Muscle of arm (tissue), 12 donors: ENCODE data around the gene PPIE. TPM values are rescaled to one million over a fixed set of nuclear protein-coding genes. Genes with fewer than 3 reads are reported as not detected.

Experiments
- DNase-seq: peaks from one replicate; pipeline ENCODE4 v3.0.0-alpha.2; 2013
- polyA plus RNA-seq, 12 donors: library from polyadenylated mRNA; unstranded; fragments of 120-200 nt; gene quantifications; one replicate each; pipeline ENCODE4 v1.2.1, GENCODE V29; 2013; ENCODE audit not compliant: insufficient read length in 12 of 12

PPIE gene
- polyA plus RNA-seq, 12 donors, result 23.2 to 47.3 (median 40.8) TPM; not detected in 1

GRCh38 chr1:39711966-39712340, 26.7 kb upstream of the PPIE start:
- DNase-seq, result no peak

DNA sequence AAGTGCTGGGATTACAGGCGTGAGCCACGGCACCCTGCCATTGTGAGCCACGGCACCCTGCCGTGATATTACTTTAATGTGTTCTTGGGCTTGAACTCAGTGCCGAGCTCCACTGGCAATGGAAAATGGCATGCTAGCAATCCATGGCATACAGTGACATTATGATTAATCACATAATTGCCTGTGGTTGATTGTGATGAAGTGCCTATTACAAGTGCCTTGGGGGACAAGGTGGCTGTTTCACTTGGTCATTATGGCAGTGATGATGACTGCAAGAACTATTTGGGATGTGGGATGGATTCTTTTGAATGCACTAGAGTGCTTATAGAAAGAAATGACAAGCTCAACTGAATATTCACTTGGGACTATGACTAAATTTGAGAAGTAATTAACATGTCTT, 25.1 kb upstream of the PPIE start:
- no peak for DNase-seq

- no peak for DNase-seq
Observed at GRCh38 chr1:39717809-39718208, 20.9 kb upstream of the PPIE start.

GRCh38 chr1:39720094-39720999, 18.3 kb upstream of the PPIE start:
- peak; percentile 61 for DNase-seq

DNA sequence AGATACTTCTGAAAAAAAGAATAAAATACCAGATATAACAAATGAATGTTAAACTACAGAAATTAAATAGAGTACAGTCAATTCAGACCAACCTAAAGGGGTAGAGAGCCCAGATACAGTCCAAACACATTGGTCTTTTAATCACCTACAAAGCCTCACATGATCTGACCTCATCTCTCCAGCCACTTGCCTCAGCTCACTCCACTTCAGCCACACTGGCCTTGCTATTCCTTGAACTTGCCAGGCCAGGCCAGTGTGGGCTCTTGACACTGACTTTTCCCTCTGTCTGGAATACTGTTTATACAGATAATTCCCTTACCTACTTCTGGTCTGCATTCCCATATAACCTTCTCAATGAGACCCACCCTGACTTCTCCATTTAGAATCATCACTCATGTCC, 17.0 kb upstream of the PPIE start:
- no peak for DNase-seq

DNA sequence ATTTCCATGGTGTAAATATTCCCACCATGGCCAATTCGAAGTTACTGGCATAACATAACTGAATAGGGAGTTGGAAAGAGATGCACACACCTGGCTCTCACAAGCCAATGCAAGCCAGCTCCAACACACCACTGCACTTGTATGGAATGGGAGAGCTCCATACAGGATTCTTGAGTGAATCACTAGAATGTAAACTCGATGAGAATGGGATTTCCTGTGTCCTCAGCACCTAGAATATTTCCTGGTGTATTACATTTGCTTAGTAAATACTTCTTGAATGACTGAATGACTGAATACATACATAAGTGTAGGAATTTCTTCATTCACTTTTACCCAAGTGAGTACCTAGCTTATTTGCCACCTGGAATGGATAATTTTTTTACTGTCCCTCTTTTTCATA, 16.2 kb upstream of the PPIE start:
- DNase-seq, result no peak

- DNase-seq, result no peak
Observed at GRCh38 chr1:39726600-39726999, 12.1 kb upstream of the PPIE start.

DNA sequence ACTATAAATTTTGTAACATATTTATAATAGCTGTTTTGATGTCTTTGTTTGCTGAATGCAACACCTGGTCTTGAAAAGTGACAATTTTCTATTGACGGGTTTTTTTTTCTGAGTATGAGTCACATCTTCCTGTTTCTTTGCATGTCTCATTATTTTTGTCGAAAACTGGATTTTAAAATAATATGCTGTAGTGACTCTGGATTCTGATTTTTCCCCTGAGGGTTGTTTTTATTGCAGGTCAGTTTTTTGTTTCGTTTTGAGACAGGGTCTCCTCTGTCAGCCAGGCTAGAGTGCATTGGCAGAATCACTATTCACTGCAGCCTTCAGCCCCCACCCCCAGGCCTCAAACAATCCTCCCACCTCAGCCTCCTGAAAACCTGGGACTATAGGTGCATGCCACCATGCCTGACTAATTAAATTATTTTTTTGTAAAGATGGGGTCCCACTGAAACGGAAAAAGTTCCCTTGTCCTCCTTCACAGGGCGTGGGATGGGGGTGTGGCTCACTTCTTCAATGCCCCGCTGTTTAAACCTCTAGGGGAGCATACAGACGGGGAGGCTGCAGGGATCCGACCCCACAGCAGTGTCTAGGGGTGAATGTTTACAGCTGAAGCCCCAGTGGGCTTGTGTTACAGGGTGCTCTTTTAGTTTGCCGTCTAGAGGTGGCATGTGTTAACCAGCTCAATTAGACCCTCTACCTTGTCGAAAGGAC, 11.3 kb upstream of the PPIE start:
- no peak for DNase-seq

GRCh38 chr1:39727932-39728317, 10.8 kb upstream of the PPIE start:
- no peak for DNase-seq

DNA sequence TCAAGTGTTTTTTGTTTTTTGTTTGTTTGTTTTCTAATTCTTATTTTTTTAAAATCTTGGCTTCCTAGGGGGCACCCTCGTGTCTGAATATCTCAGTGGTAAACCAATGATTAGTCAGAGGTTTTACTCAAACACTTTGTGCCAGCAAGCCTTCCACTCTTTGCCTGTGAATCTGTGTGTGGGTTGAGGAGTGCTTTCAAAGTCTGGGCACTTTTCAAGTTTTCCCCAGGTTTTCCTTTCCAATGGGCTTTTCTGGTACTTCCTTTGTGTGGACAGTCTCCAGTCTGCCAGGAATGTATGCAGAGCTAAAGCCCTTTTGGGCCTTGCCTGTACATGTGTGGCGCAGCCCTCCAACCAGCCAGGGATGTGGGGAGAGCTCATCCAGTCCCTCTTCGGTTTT, 9.7 kb upstream of the PPIE start:
- no peak for DNase-seq

DNA sequence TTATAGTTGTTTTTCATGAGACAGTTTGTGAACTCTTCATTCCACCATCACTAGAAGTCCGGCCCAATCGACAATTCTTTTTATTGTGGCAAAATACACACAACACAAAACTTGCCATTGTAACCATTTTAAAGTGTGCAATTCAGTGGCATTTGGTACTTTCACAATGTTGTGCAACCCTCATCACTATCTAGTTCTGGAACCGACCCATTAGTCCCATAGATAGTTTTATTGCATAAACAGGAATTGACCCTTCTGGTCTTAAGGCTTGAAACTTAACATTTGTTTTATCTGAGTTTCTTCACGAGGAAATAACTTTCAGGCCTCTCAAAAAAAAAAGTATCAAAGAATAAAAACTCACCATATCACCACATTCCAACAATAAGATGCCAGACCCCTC, 8.8 kb upstream of the PPIE start:
- DNase-seq, result no peak

GRCh38 chr1:39732730-39733129, 6.0 kb upstream of the PPIE start:
- no peak for DNase-seq

DNA sequence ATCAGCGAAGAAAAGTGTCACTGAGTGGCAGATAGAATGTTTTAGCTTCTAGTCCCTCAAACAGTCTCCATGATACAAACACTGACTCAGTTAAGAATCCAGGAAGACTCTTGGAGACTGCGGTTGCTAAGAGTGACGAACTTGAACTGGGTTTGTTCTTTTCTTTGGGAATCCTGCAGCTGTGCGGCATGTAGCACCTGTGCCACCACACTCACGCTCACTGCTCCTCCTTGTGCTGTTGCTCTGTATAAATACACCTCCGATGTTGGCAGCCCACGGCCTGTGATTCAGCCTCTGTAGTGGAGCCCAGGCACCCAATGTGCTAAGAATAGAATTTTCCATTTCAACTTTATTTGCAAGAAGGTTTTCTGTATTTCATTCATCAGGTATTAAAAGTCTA, 5.5 kb upstream of the PPIE start:
- DNase-seq, result no peak

DNA sequence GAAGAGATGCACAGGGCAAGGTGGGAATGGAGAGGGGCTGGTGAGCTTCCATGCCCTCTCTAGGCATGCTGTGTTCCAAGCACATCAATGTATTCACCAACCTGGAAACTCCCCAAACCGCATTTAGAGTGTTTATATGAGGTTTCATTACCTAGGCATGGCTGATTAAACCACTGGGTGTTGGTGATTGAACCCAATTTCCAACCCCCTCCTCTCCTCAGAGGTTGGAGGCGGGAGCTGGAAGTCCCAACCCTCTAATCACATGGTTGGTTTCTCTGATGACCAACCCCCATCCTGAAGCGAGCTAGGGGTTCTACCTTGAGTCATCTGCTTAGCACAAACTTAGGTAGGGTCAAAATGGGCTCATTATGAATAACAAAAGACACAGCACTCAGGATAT, 3.0 kb upstream of the PPIE start:
- DNase-seq, result no peak

GRCh38 chr1:39737546-39738169, 1.0 kb upstream of the PPIE start:
- no peak for DNase-seq

- no peak for DNase-seq
Observed at GRCh38 chr1:39745016-39745670, 6.5 kb downstream of the PPIE start.

DNA sequence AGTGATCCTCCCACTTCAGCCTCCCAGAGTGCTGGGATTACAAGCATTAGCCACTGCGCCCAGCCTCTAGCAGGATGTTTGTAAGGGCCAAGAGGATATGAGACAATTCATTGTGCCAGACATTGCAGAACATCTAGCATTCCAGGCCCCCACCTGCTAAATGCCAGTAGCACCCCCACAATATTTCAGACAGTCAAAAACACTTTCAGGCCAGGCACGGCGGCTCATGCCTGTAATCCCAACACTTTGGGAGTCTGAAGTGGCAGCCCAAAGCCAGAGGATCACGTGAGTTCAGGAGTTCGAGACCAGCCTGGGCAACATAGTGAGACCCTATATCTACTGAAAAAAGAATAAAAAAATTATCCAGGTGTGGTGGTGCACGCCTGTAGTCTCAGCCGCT, 12.9 kb downstream of the PPIE start:
- DNase-seq, result no peak

GRCh38 chr1:39752703-39753102, 14.0 kb downstream of the PPIE start:
- DNase-seq, result no peak

DNA sequence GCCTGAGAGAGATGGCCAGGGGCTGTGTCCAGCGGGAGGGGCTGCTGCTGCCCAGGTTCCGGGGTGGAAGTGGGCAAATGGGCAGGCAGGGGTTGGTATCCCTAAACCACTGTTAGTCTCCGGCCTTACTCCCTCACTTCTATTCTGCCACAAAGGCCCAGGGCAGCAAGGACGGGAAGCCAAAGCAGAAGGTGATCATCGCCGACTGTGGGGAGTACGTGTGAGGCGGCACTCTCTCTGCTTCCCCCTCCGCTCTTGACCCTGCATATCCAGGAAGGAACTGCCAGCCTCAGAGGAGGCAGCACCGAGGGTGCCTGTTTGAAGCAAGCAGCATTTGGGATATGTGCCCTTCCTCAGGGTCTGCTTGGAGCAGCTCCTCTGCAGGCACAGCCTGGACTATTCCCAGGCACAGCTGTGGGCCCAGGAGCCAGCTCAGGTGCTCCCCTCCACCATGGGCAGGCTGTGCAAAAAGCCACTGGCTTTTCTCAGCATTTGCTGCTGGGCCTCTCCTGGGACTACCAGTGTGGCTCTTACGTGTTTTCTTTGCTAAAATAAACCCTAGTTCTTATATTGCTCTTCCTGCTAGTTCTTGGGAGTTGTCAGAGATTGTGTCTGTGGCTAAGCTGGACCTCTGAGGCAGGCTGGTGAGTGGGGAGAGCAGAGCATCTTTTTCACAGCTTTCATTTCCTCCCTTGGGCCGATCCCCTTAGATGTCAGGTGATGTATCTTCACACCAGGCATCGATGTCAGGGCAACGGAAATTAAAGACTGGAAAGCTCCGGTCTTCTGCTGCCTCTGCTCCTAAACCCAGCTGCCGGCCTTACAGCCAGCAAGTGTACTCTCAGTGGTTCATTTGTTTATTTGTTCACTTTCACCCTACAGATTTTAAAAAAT, 14.7 kb downstream of the PPIE start:
- no peak for DNase-seq

DNA sequence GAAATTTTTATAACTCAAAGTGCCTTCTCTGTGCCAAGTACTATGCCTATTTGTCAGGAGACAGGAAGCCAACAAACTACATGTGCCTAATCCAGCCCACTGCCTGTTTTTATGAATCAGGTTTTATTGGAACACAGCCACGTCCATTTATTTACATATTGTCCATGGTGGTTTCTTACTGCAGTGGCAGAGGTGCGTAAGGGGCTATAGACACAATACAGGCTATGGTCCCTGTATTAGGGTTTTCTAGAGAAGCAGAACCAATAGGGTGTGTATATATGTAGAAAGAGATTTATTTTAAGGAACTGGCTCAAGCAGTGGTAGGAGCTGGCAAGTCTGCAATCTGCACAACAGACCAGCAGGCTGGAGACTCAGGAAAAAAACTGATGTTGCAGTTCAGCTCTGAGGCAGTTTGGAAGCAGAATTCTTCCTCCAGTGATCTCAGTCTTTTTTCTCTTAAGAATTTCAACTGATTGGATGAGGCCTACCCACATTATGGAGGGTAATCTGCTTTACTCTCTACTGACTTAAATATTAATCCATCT, 15.4 kb downstream of the PPIE start:
- DNase-seq, result no peak

GRCh38 chr1:39754906-39755504, 16.3 kb downstream of the PPIE start:
- DNase-seq, result no peak
